HepG2 (cell line): ENCODE measurements around the gene CLPX. TPM values are rescaled to one million over a fixed set of nuclear protein-coding genes. Genes with fewer than 3 reads are reported as not detected.
A peak's percentile ranks its signal among the peaks of the same experiment; 100 is the strongest.

Experiments used
- CCAR2 ChIP-seq: fragments of 200-400 bp; formaldehyde crosslinking; optimal IDR thresholded peaks from 2 replicates; pipeline ENCODE3; 2018; ENCODE audit warnings: low read depth, mild to moderate bottlenecking, low read length, moderate library complexity
- ETV6 ChIP-seq: sonication (generic); formaldehyde crosslinking; conservative IDR thresholded peaks from 2 replicates; pipeline ENCODE4 v1.4.0; 2020; ENCODE audit warnings: missing genetic modification reagents
- MIER2 ChIP-seq: IDR thresholded peaks from 2 replicates; pipeline ENCODE4 v1.6.1; 2016; ENCODE audit warnings: missing biosample characterization, missing genetic modification reagents
- MZF1 ChIP-seq: sonication (generic); formaldehyde crosslinking; IDR thresholded peaks from 2 replicates; pipeline ENCODE4 v1.8.1; 2023; ENCODE audit warnings: mild to moderate bottlenecking, missing genetic modification reagents, borderline replicate concordance
- NFE2L2 ChIP-seq: fragments of 150-350 bp; IDR thresholded peaks from 2 replicates; pipeline ENCODE4 v1.6.1; 2014; ENCODE audit warnings: low read length
- SATB2 ChIP-seq: sonication (generic); formaldehyde crosslinking; IDR thresholded peaks from 2 replicates; pipeline ENCODE4 v1.5.0; 2020; ENCODE audit warnings: missing genetic modification reagents
- TBP ChIP-seq: sonication (generic); formaldehyde crosslinking; IDR thresholded peaks from 2 replicates; pipeline ENCODE4 v1.5.0; 2020; ENCODE audit warnings: missing genetic modification reagents
- THAP11 ChIP-seq: IDR thresholded peaks from 2 replicates; pipeline ENCODE4 v1.6.1; 2016; ENCODE audit warnings: missing biosample characterization, missing genetic modification reagents
- ZNF136 ChIP-seq: sonication (generic); formaldehyde crosslinking; IDR thresholded peaks from 2 replicates; pipeline ENCODE4 v1.8.1; 2022; ENCODE audit warnings: low read depth, mild to moderate bottlenecking, moderate library complexity, missing genetic modification reagents
- ZNF260 ChIP-seq: sonication (generic); formaldehyde crosslinking; IDR thresholded peaks from 2 replicates; pipeline ENCODE4 v1.4.0; 2020; ENCODE audit warnings: missing genetic modification reagents, low read depth, mild to moderate bottlenecking, borderline replicate concordance
- ZNF772 ChIP-seq: sonication (generic); formaldehyde crosslinking; IDR thresholded peaks from 2 replicates; pipeline ENCODE4 v1.5.0; 2020; ENCODE audit warnings: mild to moderate bottlenecking, missing genetic modification reagents
- polyA plus RNA-seq, 8 experiments: library from polyadenylated mRNA; depleted of rRNA in 3 of 8; stranded (reverse) in 7 of 8; unstranded in 1 of 8; fragments of >200 nt; fragmentation: Illumina TruSeq in 4 of 8; extraction: Trizol in 4 of 8; gene quantifications; 2 replicates each; pipeline versions ENCODE4 v1.2.1 to v1.2.3, GENCODE V29; 2011 to 2016; ENCODE audit warnings: low read depth in 4 of 8, missing spikeins in 1 of 8, mixed read lengths in 1 of 8; ENCODE audit not compliant: insufficient read depth in 1 of 8
- total RNA-seq, 5 experiments: library from RNA; depleted of rRNA; stranded (reverse); fragments of >200 nt; fragmentation: Illumina TruSeq; extraction: Trizol; gene quantifications; 2 replicates each; pipeline ENCODE4 v1.2.3, GENCODE V29; 2016; ENCODE audit warnings: low read depth in 1 of 5
- TF ChIP-seq, protein P1 (sequence below), 2 experiments: sonication (generic) in 1 of 2; formaldehyde crosslinking in 1 of 2; IDR thresholded peaks; 2 replicates each; pipeline versions ENCODE4 v1.4.0 to v1.6.1; 2016 to 2020; ENCODE audit warnings: borderline replicate concordance in 1 of 2, low read depth in 1 of 2, mild to moderate bottlenecking in 1 of 2, missing genetic modification reagents in 1 of 2
- TF ChIP-seq, protein P2 (sequence below): sonication (generic); formaldehyde crosslinking; IDR thresholded peaks from 2 replicates; pipeline ENCODE4 v1.5.0; 2020; ENCODE audit warnings: missing genetic modification reagents
- TF ChIP-seq, protein P3 (sequence below): sonication (generic); formaldehyde crosslinking; IDR thresholded peaks from 2 replicates; pipeline ENCODE4 v1.5.0; 2020; ENCODE audit warnings: missing genetic modification reagents
- TF ChIP-seq, protein P4 (sequence below): sonication (generic); formaldehyde crosslinking; IDR thresholded peaks from 2 replicates; pipeline ENCODE4 v1.4.0; 2020; ENCODE audit warnings: mild to moderate bottlenecking, missing genetic modification reagents
- TF ChIP-seq, protein P5 (sequence below): sonication (generic); formaldehyde crosslinking; IDR thresholded peaks from 2 replicates; pipeline ENCODE4 v1.5.1; 2020; ENCODE audit warnings: mild to moderate bottlenecking, missing genetic modification reagents, borderline replicate concordance

Gene CLPX
- total and polyA plus RNA-seq, 2 of the 13 experiments (the other 11 are each of a cell fraction or from before 2014, with no cell fraction given), result 33.9 to 61.3 TPM

DNA sequence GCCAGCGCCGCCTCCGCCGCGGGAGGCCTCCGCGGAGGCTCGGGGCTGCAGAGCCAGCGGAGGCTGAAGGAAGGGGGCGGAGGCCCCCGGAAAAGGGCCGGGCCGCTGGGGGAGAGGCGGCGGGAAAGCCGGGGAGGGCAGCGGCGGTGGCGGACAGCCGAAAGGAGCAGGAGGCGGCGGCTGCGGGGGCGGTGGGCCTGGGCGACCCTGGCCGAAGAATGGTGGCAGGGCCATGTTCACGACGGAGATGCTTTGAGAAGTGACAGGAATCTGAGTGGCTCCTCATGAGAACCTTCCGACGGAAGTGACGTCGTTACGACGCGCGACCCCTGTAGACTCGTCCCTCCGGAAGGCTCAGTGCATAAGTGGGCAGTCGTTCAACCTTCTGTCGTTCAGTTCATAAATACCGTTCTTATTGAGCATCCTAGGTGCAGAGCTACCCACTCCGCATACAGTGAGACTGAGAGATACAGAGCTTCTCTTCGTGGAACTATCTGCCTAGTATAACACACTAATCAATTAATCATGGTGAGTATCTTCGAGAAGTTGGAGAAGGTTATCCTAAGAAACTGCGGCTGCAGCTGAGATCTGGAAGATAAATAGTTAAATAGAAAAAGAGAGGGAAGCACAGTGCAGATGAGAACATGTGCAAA is 51.5 kb downstream of the CLPX start, which contains the start of gene PDCD7 (continued):
- TF ChIP-seq, protein P1, sequence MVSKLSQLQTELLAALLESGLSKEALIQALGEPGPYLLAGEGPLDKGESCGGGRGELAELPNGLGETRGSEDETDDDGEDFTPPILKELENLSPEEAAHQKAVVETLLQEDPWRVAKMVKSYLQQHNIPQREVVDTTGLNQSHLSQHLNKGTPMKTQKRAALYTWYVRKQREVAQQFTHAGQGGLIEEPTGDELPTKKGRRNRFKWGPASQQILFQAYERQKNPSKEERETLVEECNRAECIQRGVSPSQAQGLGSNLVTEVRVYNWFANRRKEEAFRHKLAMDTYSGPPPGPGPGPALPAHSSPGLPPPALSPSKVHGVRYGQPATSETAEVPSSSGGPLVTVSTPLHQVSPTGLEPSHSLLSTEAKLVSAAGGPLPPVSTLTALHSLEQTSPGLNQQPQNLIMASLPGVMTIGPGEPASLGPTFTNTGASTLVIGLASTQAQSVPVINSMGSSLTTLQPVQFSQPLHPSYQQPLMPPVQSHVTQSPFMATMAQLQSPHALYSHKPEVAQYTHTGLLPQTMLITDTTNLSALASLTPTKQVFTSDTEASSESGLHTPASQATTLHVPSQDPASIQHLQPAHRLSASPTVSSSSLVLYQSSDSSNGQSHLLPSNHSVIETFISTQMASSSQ (IDR thresholded peaks at IDR 0.05; ENCODE audit: low read depth), result no peak
- TF ChIP-seq, protein P1 (CRISPR knock-in tag; IDR thresholded peaks at IDR 0.05; ENCODE audit: borderline replicate concordance), result no peak
- TF ChIP-seq SATB2 (no peak), ETV6 (CRISPR knock-in tag) (0 out of 2 replicates have a peak, but pooled peaks have one; percentile 36), ZNF136 (CRISPR knock-in tag) (no peak), MIER2 (0 out of 2 replicates have a peak, but pooled peaks have one; percentile 28), CCAR2 (no peak), ZNF260 (CRISPR knock-in tag) (no peak), THAP11 (CRISPR knock-in tag) (peak; percentile 93), NFE2L2 (no peak), ZNF772 (CRISPR knock-in tag) (peak; percentile 80), TBP (CRISPR knock-in tag) (no peak), MZF1 (CRISPR knock-in tag) (no peak)
- TF ChIP-seq, protein P2, sequence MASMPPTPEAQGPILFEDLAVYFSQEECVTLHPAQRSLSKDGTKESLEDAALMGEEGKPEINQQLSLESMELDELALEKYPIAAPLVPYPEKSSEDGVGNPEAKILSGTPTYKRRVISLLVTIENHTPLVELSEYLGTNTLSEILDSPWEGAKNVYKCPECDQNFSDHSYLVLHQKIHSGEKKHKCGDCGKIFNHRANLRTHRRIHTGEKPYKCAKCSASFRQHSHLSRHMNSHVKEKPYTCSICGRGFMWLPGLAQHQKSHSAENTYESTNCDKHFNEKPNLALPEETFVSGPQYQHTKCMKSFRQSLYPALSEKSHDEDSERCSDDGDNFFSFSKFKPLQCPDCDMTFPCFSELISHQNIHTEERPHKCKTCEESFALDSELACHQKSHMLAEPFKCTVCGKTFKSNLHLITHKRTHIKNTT (CRISPR knock-in tag), result no peak
- TF ChIP-seq, protein P3, sequence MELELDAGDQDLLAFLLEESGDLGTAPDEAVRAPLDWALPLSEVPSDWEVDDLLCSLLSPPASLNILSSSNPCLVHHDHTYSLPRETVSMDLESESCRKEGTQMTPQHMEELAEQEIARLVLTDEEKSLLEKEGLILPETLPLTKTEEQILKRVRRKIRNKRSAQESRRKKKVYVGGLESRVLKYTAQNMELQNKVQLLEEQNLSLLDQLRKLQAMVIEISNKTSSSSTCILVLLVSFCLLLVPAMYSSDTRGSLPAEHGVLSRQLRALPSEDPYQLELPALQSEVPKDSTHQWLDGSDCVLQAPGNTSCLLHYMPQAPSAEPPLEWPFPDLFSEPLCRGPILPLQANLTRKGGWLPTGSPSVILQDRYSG (CRISPR knock-in tag), result no peak
- TF ChIP-seq, protein P4, sequence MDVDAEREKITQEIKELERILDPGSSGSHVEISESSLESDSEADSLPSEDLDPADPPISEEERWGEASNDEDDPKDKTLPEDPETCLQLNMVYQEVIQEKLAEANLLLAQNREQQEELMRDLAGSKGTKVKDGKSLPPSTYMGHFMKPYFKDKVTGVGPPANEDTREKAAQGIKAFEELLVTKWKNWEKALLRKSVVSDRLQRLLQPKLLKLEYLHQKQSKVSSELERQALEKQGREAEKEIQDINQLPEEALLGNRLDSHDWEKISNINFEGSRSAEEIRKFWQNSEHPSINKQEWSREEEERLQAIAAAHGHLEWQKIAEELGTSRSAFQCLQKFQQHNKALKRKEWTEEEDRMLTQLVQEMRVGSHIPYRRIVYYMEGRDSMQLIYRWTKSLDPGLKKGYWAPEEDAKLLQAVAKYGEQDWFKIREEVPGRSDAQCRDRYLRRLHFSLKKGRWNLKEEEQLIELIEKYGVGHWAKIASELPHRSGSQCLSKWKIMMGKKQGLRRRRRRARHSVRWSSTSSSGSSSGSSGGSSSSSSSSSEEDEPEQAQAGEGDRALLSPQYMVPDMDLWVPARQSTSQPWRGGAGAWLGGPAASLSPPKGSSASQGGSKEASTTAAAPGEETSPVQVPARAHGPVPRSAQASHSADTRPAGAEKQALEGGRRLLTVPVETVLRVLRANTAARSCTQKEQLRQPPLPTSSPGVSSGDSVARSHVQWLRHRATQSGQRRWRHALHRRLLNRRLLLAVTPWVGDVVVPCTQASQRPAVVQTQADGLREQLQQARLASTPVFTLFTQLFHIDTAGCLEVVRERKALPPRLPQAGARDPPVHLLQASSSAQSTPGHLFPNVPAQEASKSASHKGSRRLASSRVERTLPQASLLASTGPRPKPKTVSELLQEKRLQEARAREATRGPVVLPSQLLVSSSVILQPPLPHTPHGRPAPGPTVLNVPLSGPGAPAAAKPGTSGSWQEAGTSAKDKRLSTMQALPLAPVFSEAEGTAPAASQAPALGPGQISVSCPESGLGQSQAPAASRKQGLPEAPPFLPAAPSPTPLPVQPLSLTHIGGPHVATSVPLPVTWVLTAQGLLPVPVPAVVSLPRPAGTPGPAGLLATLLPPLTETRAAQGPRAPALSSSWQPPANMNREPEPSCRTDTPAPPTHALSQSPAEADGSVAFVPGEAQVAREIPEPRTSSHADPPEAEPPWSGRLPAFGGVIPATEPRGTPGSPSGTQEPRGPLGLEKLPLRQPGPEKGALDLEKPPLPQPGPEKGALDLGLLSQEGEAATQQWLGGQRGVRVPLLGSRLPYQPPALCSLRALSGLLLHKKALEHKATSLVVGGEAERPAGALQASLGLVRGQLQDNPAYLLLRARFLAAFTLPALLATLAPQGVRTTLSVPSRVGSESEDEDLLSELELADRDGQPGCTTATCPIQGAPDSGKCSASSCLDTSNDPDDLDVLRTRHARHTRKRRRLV, result no peak
- TF ChIP-seq, protein P5, sequence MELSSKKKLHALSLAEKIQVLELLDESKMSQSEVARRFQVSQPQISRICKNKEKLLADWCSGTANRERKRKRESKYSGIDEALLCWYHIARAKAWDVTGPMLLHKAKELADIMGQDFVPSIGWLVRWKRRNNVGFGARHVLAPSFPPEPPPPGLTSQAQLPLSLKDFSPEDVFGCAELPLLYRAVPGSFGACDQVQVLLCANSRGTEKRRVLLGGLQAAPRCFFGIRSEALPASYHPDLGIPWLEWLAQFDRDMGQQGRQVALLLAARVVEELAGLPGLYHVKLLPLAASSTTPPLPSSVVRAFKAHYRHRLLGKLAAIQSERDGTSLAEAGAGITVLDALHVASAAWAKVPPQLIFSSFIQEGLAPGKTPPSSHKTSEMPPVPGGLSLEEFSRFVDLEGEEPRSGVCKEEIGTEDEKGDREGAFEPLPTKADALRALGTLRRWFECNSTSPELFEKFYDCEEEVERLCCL, result no peak
